A549 (cell line): ENCODE measurements around the gene ABCA2.

ENCODE experiments used
- CBX8 ChIP-seq: fragments of 200-600 bp; sonication (generic); IDR thresholded peaks from 2 replicates; pipeline ENCODE4 v1.6.1; 2016
- EP300 ChIP-seq, 2 experiments: fragments of >200 bp; sonication (Bioruptor Twin); formaldehyde crosslinking; IDR thresholded peaks; 2 replicates in 1 of 2; 3 replicates in 1 of 2; pipeline ENCODE4 v1.6.1; 2016 to 2017
- HOXA7 ChIP-seq: fragments of 250-450 bp; sonication (Bioruptor Pico); IDR thresholded peaks from 2 replicates; pipeline ENCODE4 v1.5.0; 2020; ENCODE audit warnings: mild to moderate bottlenecking, moderate library complexity
- JUN ChIP-seq, 2 experiments: fragments of >200 bp; sonication (Bioruptor Twin); formaldehyde crosslinking; IDR thresholded peaks; 2 replicates in 1 of 2; 3 replicates in 1 of 2; pipeline ENCODE4 v1.6.1; 2016 to 2017
- MAFK ChIP-seq: fragments of 450-650 bp; IDR thresholded peaks from 2 replicates; pipeline ENCODE4 v1.6.1; 2014; ENCODE audit not compliant: partially characterized antibody
- MYC ChIP-seq: IDR thresholded peaks from 2 replicates; pipeline ENCODE4 v1.6.1; 2012; ENCODE audit warnings: mild to moderate bottlenecking, inconsistent platforms, low read length, improper control_type of control experiment, borderline replicate concordance
- NPAS2 ChIP-seq: fragments of 250-450 bp; sonication (Bioruptor Pico); IDR thresholded peaks from 2 replicates; pipeline ENCODE4 v1.8.0; 2022; ENCODE audit warnings: mild to moderate bottlenecking, moderate library complexity, borderline replicate concordance
- NR3C1 ChIP-seq: fragments of >200 bp; sonication (Bioruptor Twin); formaldehyde crosslinking; IDR thresholded peaks from 3 replicates; pipeline ENCODE4 v1.6.1; 2017
- POLR2A ChIP-seq: IDR thresholded peaks from 2 replicates; pipeline ENCODE4 v1.6.1; 2012; ENCODE audit warnings: mild to moderate bottlenecking, low read length
- RFX5 ChIP-seq: fragments of 450-650 bp; IDR thresholded peaks from 2 replicates; pipeline ENCODE4 v1.7.1; 2014; ENCODE audit warnings: antibody characterized with exemption, mild to moderate bottlenecking, moderate library complexity
- TF ChIP-seq, protein P1 (sequence below): fragments of >200 bp; sonication (Bioruptor Twin); formaldehyde crosslinking; IDR thresholded peaks from 3 replicates; pipeline ENCODE4 v1.5.1; 2016
- TF ChIP-seq, protein P2 (sequence below): fragments of 250-450 bp; sonication (Bioruptor Pico); IDR thresholded peaks from 2 replicates; pipeline ENCODE4 v1.5.0; 2020; ENCODE audit warnings: low read depth, mild to moderate bottlenecking, moderate library complexity

DNA sequence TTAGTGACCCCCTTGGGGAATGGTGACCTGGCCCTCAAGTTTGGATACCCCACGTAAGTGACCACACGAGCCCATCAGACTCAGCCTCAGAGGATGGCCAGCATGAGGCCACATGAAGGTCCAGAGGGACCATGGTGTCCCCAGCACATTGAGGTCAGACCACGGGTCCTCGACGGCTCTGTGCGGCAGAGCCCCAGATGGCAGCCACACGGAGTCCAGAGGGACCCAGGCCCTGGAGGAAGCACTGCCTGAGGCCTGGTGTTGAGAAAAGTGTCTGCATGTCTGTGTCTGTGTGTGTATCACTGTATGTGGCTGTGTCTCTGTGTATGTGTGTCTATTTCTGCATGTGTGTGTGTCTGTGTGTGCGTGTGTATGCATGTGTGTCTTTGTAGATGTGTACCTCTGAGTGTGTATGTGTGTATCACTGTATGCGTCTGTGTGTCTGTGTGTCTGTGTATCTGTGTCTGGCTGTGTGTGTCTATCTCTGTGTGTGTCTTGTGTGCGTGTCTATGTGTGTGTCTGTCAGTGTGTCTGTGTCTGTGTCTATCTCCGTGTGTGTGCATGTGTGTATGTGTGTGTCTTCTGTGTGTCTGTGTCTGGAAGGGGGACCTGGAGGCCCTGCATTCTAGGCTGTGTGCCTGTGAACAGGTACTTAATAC is 44.3 kb downstream of the ABCA2 start:
- TF ChIP-seq, protein P1, sequence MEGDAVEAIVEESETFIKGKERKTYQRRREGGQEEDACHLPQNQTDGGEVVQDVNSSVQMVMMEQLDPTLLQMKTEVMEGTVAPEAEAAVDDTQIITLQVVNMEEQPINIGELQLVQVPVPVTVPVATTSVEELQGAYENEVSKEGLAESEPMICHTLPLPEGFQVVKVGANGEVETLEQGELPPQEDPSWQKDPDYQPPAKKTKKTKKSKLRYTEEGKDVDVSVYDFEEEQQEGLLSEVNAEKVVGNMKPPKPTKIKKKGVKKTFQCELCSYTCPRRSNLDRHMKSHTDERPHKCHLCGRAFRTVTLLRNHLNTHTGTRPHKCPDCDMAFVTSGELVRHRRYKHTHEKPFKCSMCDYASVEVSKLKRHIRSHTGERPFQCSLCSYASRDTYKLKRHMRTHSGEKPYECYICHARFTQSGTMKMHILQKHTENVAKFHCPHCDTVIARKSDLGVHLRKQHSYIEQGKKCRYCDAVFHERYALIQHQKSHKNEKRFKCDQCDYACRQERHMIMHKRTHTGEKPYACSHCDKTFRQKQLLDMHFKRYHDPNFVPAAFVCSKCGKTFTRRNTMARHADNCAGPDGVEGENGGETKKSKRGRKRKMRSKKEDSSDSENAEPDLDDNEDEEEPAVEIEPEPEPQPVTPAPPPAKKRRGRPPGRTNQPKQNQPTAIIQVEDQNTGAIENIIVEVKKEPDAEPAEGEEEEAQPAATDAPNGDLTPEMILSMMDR = no peak
- no peak for TF ChIP-seq POLR2A
- TF ChIP-seq MAFK = no peak
- TF ChIP-seq, protein P2, sequence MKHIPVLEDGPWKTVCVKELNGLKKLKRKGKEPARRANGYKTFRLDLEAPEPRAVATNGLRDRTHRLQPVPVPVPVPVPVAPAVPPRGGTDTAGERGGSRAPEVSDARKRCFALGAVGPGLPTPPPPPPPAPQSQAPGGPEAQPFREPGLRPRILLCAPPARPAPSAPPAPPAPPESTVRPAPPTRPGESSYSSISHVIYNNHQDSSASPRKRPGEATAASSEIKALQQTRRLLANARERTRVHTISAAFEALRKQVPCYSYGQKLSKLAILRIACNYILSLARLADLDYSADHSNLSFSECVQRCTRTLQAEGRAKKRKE (CRISPR knock-in tag) = no peak
- no peak for TF ChIP-seq CBX8
- no peak for TF ChIP-seq EP300 (IDR thresholded peaks at IDR 0.05)
- no peak for TF ChIP-seq NR3C1
- no peak for TF ChIP-seq NPAS2 (CRISPR knock-in tag)
- TF ChIP-seq MYC = no peak
- TF ChIP-seq JUN (IDR thresholded peaks at IDR 0.05) = no peak
- no peak for TF ChIP-seq RFX5
- no peak for TF ChIP-seq HOXA7 (CRISPR knock-in tag)
